HG02763 (cell line): ENCODE results near the gene BCLAF1.

Experiments used
- ATAC-seq: cut with Tn5 transposase; IDR thresholded peaks from one replicate; pipeline ENCODE4 v1.9.1; 2021; ENCODE audit warnings: mild to moderate bottlenecking, moderate library complexity; ENCODE audit not compliant: unreplicated experiment

Gene BCLAF1

DNA sequence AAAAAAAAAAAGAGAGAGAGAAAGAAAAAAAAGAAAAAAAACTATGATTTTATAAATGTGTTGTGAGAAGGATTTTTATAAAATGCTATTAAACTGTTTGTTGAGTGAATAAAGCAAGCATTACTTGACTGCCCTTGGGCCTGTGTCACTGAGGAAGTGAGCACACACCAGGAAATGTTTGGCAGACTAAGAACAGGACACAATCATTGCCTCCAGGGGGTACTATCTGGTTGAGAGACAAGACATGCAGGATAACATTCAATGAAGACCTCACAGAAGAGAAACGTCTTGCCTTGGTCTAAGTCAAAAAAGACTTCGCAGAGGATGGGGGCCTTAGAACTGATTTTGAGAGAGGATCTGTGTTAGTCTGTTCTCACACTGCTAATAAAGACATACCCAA is 80.2 kb downstream of the BCLAF1 start:
- no peak for ATAC-seq

- no peak for ATAC-seq
These were observed 80.9 kb downstream of the BCLAF1 start for GRCh38 chr6:136208783-136209182.
